ENCODE results near the gene LRCH1. TPM values are rescaled to one million over a fixed set of nuclear protein-coding genes. Genes with fewer than 3 reads are reported as not detected.

LRCH1 gene
- total RNA-seq, 2 donors from 2014 or later: 18.4 to 21.5 TPM

DNA sequence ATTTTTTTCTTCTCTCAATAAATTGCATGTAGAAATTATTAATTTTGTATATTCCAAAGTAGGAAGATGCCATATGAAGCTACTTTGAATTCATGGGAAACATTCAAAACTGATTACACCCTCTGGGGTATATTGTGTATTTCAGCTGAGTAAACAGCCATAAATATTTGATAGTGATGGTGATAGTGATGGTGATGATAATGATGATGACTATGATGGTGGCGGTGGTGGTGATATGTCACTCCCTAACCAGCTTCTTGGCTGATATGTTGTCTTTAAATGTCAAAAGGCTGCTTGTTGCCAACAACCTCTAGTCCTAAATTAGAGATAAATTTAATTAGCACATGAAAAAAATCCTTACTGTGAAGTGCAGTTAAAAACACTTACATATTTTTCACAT, 102.0 kb downstream of the LRCH1 start:
- Mint-ChIP-seq H3K9me3 (no peaks in the 10 kb centered on the region), H3K27me3 (ENCODE audit: low read depth) (no peaks in the 10 kb centered on the region), H3K36me3 (ENCODE audit: insufficient read depth in 2 of 2) (peaks cover 0 to 7% of the 10 kb centered on the region in 2 donors), H3K4me3 (no peak overlapping the region), H3K4me1 (ENCODE audit: low read depth) (peaks cover 60% of the 10 kb centered on the region), H3K27ac (no peak overlapping the region)
- ATAC-seq (replicated peaks in 1 of 2) (no peak), DNase-seq (no peak)

DNA sequence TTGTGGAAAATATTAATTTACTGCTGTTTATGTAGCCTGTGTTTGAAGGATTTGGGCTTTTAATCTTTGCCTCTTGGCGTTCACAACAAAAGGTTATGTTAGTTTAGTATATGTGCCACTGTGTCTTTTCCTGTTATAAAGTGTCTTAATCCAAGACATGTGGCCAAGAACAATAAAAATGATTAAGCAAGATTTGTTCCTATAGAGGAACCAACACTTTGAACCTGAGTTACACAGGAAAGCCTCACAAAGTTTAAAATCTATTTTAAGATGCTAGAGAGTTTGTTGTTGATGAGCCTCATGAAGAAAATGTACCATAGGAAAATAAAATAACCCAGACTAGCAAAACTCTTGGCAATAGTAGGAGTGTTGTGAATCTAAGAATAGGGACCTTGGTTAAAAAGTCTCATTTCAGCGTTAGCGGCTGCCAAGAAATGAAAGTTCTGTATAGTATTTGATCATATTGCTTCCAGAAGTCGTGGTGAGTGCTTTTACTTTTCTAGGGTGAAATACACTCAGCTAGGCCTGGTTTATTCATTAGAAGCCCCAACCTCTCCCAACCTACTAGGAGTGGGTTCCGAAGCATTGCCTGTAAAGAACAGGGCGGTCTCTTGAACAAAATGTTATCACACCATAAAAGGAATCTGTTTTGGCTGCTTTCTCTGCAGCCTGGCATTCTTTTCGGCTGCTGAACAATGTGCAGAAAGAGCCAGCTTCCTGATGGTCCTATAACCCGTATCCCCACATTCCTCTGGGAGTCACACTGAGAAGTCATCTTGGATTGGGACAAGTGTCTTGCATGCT, 102.6 kb downstream of the LRCH1 start:
- DNase-seq (no peak), ATAC-seq (replicated peaks in 1 of 2) (peak in 1 of 2 donors; percentile 54)
- Mint-ChIP-seq H3K36me3 (ENCODE audit: insufficient read depth in 2 of 2) (peaks cover 0 to 7% of the 10 kb centered on the region in 2 donors), H3K27me3 (ENCODE audit: low read depth) (no peaks in the 10 kb centered on the region), H3K27ac (peak overlapping the region; percentile 15), H3K4me1 (ENCODE audit: low read depth) (peaks cover 54% of the 10 kb centered on the region), H3K9me3 (no peaks in the 10 kb centered on the region), H3K4me3 (peak overlapping the region; percentile 59 to 62)

DNA sequence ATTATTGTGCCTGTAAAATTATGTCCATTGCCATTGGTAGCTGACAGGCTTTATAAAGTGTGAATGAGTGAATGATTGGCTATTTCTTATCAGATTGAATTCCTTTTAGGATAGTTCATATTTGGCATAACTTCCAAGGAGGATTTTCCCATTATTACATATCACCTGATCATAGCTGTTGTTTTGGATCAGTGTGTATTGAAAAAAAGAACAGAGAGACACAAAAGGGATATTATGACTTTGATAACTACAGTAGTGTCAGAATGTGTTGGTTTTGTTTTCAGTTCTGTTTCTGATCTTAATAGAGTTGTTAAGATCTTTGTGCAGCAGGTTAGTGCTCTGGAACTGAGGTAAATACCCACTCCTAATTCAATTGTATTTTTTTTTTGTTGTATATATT, 103.8 kb downstream of the LRCH1 start:
- Mint-ChIP-seq H3K27me3 (ENCODE audit: low read depth) (no peaks in the 10 kb centered on the region), H3K27ac (peak overlapping the region; percentile 28), H3K36me3 (ENCODE audit: insufficient read depth in 2 of 2) (peaks cover 0 to 6% of the 10 kb centered on the region in 2 donors), H3K4me1 (ENCODE audit: low read depth) (peaks cover 44% of the 10 kb centered on the region), H3K9me3 (no peaks in the 10 kb centered on the region), H3K4me3 (peak overlapping the region; percentile 52 to 69)
- ATAC-seq (replicated peaks in 1 of 2) (peak; percentile 73 to 80), DNase-seq (no peak)

DNA sequence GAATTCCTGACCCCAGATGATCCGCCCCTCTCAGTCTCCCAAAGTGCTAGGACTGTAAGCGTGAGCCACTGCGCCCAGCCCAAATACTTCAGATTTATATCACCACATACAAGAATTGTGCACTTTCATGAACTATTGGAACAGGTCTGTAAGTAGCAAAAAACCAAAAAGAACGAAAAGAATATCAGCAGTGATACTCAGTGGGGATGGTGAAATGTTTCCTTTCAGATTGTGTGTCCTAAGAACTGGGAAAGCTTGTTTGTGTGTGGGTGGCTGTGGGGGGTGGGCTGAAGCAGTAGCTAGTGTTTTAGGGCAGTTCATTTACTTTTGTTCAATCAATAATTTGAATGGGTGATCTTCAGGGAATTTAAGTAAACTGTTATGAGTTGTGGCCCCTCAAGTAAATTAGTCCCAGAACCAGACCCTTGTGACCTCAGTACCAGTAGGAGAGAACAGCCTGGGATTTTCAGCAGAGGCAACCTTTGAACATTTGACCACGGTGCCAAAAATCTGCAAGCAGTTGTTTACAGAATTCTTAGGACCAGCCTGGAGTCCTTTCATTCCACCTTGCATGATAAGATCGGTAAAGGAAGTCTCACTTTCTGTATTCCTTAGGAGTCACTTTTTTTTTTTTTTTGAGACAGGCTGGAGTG, 106.6 kb downstream of the LRCH1 start:
- H3K4me3 Mint-ChIP-seq: no peak overlapping the region
- no peak for ATAC-seq (replicated peaks in 1 of 2)
- H3K4me1 Mint-ChIP-seq (ENCODE audit: low read depth): peaks cover 50% of the 10 kb centered on the region
- H3K36me3 Mint-ChIP-seq (ENCODE audit: insufficient read depth in 2 of 2): peaks cover 0 to 2% of the 10 kb centered on the region in 2 donors
- H3K27ac Mint-ChIP-seq: no peak overlapping the region
- DNase-seq: no peak
- no peaks in the 10 kb centered on the region for H3K9me3 Mint-ChIP-seq
- H3K27me3 Mint-ChIP-seq (ENCODE audit: low read depth): no peaks in the 10 kb centered on the region

DNA sequence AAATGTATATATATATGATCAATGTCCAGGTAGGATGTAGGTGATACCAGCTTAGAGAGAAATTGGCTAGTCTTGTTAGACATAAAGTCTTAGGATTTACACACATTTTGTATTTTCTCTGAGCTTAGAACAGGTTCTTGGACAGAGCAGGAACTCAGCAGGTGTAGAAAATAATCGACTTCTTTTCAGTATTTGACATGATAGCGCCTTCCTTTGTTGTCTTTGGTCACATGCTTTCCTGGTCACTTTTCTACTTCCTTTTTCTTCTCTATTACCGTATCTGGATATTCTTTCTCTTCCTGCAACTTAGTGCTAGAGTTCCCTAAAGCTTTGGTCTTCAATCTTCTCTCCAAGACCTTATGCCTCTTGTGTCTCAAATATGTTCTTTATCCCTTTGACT, 107.4 kb downstream of the LRCH1 start:
- H3K4me1 Mint-ChIP-seq (ENCODE audit: low read depth): peaks cover 46% of the 10 kb centered on the region
- DNase-seq (no peak), ATAC-seq (replicated peaks in 1 of 2) (no peak)
- no peaks in the 10 kb centered on the region for H3K9me3 Mint-ChIP-seq
- H3K27me3 Mint-ChIP-seq (ENCODE audit: low read depth): no peaks in the 10 kb centered on the region
- no peak overlapping the region for H3K4me3 Mint-ChIP-seq
- no peak overlapping the region for H3K27ac Mint-ChIP-seq
- H3K36me3 Mint-ChIP-seq (ENCODE audit: insufficient read depth in 2 of 2): peaks cover 0 to 2% of the 10 kb centered on the region in 2 donors

DNA sequence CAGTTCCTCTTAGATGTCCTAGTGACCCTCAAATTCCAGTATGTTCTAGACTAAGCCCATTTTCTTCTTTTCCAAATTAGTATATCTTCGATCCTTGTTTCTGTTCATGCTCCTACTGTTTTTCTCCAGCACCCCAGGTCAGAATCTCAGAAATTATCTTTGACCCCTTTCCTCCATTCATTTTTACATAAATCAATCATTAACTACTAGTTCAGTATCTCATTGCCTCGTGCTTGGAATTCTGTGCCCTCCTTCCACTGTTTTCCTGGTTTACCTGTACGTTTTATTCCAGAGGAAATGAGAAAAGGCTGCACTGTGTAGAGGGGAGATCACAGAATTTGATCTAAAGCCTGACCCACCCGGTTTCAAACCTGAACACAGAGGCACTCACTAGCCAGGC, 107.9 kb downstream of the LRCH1 start:
- DNase-seq: no peak
- Mint-ChIP-seq H3K4me3 (no peak overlapping the region), H3K36me3 (ENCODE audit: insufficient read depth in 2 of 2) (peaks cover 0 to 2% of the 10 kb centered on the region in 2 donors), H3K9me3 (no peaks in the 10 kb centered on the region), H3K27ac (no peak overlapping the region), H3K27me3 (ENCODE audit: low read depth) (no peaks in the 10 kb centered on the region), H3K4me1 (ENCODE audit: low read depth) (peaks cover 46% of the 10 kb centered on the region)
- ATAC-seq (replicated peaks in 1 of 2): no peak

DNA sequence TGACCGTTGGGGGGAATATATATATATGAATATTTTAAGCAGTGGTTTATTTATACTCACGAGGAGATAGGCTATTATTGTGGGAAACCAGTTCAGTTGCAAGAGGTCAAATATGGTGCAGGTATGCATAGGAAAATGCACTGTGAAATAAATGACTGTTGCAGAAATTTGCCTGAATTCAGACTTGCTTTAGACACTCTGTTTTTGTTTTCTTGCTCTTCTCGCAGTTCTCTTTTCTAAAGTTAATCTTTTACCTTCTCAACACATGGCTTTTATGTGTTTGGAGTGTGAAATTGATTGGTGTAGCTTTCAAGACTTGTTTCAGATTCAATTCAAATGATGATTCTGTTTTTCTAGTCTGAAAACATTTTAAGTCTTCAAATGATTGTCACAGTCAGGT, 109.7 kb downstream of the LRCH1 start:
- ATAC-seq (replicated peaks in 1 of 2): no peak
- peaks cover 0 to 2% of the 10 kb centered on the region in 2 donors for H3K36me3 Mint-ChIP-seq (ENCODE audit: insufficient read depth in 2 of 2)
- H3K27me3 Mint-ChIP-seq (ENCODE audit: low read depth): no peaks in the 10 kb centered on the region

DNA sequence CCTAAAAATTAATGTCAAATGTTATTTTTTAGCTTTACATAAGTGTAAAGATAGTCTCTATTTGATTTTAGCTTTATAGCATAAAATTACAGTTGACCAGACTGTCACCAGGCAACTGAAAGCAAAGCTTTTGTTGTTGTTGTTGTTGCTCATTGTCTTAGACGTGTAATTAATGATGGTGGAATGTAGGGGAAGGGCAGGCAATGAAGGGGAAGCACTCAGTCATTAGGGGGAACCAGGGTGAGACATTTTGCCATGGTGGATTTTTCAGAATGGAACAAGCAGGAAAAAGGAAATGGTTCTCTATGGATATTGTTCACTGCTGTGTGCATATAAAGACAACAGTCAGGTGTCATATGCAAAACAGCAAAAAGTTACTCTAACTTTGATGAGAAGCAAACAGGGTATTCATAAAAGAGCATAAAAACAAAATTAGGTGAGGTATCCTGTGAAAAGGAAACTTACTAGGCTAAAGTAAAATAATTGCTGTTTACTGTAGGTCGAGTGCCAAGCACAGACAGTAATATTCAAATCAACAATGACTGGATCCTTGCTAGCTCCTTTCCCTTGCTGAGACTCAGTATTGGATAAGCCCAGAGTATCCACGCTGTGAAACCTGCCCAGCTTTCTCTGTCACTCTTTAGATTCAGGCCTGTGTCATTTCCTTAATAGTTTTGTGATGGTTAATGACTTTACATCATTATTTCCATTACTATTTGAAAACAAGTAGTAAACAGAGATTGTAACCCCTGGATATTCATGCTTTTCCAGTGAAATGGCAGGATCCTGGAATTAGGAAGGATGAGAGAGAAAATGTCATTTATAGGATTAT, 110.5 kb downstream of the LRCH1 start:
- Mint-ChIP-seq H3K4me1 (ENCODE audit: low read depth) (peaks cover 47% of the 10 kb centered on the region), H3K27ac (peak overlapping the region; percentile 30), H3K27me3 (ENCODE audit: low read depth) (no peaks in the 10 kb centered on the region), H3K4me3 (no peak overlapping the region), H3K36me3 (ENCODE audit: insufficient read depth in 2 of 2) (no peaks in the 10 kb centered on the region), H3K9me3 (no peaks in the 10 kb centered on the region)
- DNase-seq (no peak), ATAC-seq (replicated peaks in 1 of 2) (no peak)

More for the DNA sequence above, 109.7 kb downstream of the LRCH1 start:
- H3K4me1 Mint-ChIP-seq (ENCODE audit: low read depth): peaks cover 47% of the 10 kb centered on the region
- H3K9me3 Mint-ChIP-seq: no peaks in the 10 kb centered on the region
- H3K27ac Mint-ChIP-seq: no peak overlapping the region
- no peak for DNase-seq
- no peak overlapping the region for H3K4me3 Mint-ChIP-seq

DNA sequence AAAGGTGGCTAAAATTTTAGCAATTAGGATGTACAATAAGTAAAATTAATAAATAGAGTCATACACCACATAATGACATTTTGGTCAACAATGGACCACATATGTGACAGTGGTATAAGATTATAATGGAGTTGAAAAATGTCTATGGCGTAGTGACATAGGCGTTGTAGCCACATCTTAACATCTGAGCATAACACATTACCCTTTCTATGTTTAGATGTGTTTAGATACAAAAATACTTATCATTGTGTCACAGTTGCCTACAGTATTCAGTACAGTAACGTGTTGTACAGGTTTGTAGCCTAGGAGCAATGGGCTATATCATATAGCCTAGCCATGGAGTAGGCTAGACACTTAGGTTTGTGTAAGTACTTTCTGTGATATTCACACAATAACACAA, 111.2 kb downstream of the LRCH1 start:
- ATAC-seq (replicated peaks in 1 of 2) (no peak), DNase-seq (no peak)
- H3K36me3 Mint-ChIP-seq (ENCODE audit: insufficient read depth in 2 of 2): no peaks in the 10 kb centered on the region
- H3K27ac Mint-ChIP-seq: no peak overlapping the region
- peaks cover 54% of the 10 kb centered on the region for H3K4me1 Mint-ChIP-seq (ENCODE audit: low read depth)
- no peak overlapping the region for H3K4me3 Mint-ChIP-seq
- no peaks in the 10 kb centered on the region for H3K9me3 Mint-ChIP-seq
- H3K27me3 Mint-ChIP-seq (ENCODE audit: low read depth): no peaks in the 10 kb centered on the region

DNA sequence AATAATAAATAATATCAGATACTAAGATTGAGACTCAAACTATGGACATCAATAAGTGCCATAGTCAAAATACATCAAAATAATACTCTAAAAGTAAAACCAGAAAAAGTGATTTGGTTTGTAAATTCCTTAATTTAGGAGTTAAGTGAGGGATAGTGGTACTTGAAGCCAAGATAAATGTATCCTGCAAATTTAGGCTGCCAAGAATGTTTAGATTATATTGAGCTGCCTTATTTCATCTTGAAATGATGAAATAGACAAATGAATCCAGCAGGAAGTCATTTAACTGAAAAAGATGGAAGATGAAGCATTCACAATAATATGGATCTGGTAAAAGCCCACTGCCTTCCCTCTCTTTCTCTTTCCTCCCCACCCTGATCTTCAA, 112.3 kb downstream of the LRCH1 start:
- Mint-ChIP-seq H3K36me3 (ENCODE audit: insufficient read depth in 2 of 2) (no peaks in the 10 kb centered on the region), H3K4me1 (ENCODE audit: low read depth) (peaks cover 59% of the 10 kb centered on the region)

DNA sequence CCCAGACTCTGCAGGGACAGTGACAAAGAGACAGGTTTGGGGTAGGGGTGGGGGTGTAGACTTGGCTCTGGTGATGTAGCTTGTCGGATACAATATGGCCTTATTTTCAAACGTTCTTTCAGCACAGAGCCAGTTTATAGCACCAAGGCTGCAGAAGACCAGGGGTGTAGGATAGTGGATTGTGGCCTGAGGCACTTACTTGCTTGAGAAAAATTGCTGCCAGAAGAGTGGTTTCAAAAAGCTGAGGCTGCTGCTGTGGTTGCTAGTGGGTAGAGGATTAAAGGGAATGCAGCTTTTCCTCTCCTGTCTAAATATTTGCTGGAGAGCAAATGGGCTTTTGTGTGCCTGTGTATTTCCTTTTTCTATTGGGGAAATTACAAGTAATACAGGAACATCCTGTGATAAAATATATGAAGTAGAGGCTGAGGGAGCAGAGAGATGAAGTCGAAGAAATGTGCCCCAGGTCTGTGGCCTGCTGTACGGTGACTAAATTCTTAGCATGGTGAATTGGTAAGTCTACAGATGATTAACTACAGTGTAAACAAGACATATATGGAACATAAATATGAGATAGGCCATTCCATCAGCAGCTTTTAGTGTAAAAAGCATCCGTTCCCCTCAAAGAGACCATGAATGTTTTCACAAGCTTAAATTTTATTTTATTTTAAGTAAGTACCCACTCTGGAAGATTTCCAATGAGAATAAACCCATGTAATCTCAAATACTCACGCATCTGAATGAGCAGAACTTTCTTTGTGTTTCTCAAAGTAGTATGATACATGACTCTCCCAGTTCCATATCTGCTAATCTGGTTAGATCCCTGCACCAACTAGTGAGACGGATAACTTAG, 112.9 kb downstream of the LRCH1 start:
- no peak for DNase-seq
- Mint-ChIP-seq H3K4me1 (ENCODE audit: low read depth) (peaks cover 59% of the 10 kb centered on the region), H3K9me3 (no peaks in the 10 kb centered on the region), H3K36me3 (ENCODE audit: insufficient read depth in 2 of 2) (no peaks in the 10 kb centered on the region), H3K27me3 (ENCODE audit: low read depth) (no peaks in the 10 kb centered on the region), H3K4me3 (peak overlapping the region; percentile 57 to 64), H3K27ac (peak overlapping the region; percentile 90)
- peak; percentile 75 to 82 for ATAC-seq (replicated peaks in 1 of 2)

More for the DNA sequence above, 112.3 kb downstream of the LRCH1 start:
- DNase-seq (no peak), ATAC-seq (replicated peaks in 1 of 2) (no peak)
- Mint-ChIP-seq H3K27ac (peak overlapping the region; percentile 90), H3K4me3 (peak overlapping the region; percentile 57 to 64), H3K9me3 (no peaks in the 10 kb centered on the region), H3K27me3 (ENCODE audit: low read depth) (no peaks in the 10 kb centered on the region)

DNA sequence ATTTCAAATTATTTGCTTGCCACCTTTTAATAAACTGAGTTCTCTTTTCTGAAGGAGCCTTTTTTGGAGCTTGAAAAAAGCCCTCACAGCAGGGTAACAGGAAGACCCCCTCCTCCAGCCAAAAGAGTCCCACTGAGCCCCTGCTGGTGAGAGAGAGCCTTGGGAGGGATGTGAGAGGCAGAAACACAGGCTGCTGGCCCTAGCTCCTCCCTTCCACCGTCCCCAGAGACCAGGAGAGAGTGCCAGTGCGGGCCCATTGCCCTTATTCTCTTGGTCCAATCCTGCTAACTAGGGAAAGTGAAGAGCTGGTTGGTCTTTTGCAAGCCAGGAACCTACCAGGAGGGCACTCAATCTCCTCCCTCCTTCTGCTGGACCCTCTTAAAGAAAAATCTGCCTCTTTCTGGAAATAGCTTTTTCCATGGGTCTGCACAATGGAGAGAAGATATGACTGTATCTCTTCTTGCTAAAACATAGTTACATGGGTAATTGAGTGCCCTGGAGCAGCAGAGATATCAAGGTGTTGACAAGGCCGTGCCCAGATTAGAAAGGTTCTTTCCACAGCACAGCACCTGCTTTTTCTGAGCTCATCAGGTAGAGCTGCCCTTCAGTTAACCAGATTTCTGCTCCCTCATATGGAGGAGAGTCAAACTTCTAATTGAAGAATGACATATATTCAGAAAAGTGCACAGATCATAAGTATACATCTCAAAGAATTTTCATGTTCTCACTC, 113.9 kb downstream of the LRCH1 start:
- DNase-seq (no peak), ATAC-seq (replicated peaks in 1 of 2) (peak in 1 of 2 donors; percentile 29)
- Mint-ChIP-seq H3K27me3 (ENCODE audit: low read depth) (no peaks in the 10 kb centered on the region), H3K4me3 (peak overlapping the region; percentile 74 to 91), H3K36me3 (ENCODE audit: insufficient read depth in 2 of 2) (peaks cover 0 to 2% of the 10 kb centered on the region in 2 donors), H3K4me1 (ENCODE audit: low read depth) (peaks cover 64% of the 10 kb centered on the region), H3K9me3 (no peaks in the 10 kb centered on the region), H3K27ac (peak overlapping the region; percentile 90)
